SH-SY5Y (cell line): ENCODE measurements around the gene FGG.

ENCODE experiments used
- GATA2 ChIP-seq: IDR thresholded peaks from 2 replicates; pipeline ENCODE4 v1.6.1; 2011; ENCODE audit warnings: mild to moderate bottlenecking, low read depth, low read length
- GATA3 ChIP-seq: IDR thresholded peaks from 2 replicates; pipeline ENCODE4 v1.6.1; 2011; ENCODE audit warnings: low read depth, mild to moderate bottlenecking, low read length, moderate library complexity

DNA sequence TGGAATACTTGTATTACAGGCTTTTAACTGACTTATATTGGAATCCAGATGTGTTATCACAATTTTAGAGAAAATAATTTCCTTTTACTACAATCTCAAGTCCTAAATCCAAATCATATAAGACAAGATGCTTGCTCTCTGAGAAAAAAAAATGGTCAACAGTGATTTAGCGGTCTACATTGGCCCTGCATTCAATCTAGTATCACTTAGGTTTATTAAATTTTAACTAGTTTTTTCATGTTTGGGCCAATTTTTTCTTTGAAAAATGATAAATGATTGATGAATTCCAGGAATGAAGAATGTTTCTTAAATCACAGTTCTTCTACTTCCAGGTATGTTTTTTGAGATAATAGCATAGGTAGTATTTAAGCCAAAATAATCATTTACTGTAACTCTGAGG is 2.8 kb upstream of the FGG start:
- no peak for TF ChIP-seq GATA2
- TF ChIP-seq GATA3, result no peak
